T-cell (primary cell): ENCODE data around the gene ABI3. TPM values are rescaled to one million over a fixed set of nuclear protein-coding genes. Genes with fewer than 3 reads are reported as not detected.

ENCODE experiments used
- ATAC-seq, 4 experiments: fragments of 200-7000 bp in 3 of 4; fragments of 150-1000 bp in 1 of 4; cut with Tn5 transposase; replicated peaks in 1 of 4; 1 replicate in 3 of 4; 2 replicates in 1 of 4; pipeline ENCODE4 v1.10.0; 2021; ENCODE audit warnings: moderate library complexity in 3 of 4, mild to moderate bottlenecking in 2 of 4, moderate number of reproducible peaks in 1 of 4
- CTCF ChIA-PET, 2 donors: fragments of 300-600 bp; sonication (Branson Sonifier 250); formaldehyde crosslinking; loops; one replicate each; lab custom pipeline; 2022; ENCODE audit warnings: antibody characterized with exemption in 2 of 2; lab: Charles Lee
- POLR2A ChIA-PET, 2 donors: fragments of 300-600 bp; sonication (Branson Sonifier 250); formaldehyde crosslinking; loops; one replicate each; lab custom pipeline; 2022; ENCODE audit warnings: antibody characterized with exemption in 2 of 2; lab: Charles Lee
- DNase-seq, 35 experiments: peaks; one replicate each; pipeline versions ENCODE4 v3.0.0 to v3.0.0-alpha.2; 2013 to 2023
- H3K27ac ChIP-seq: one replicate; pipeline ENCODE4 v1.5.1; 2013; ENCODE audit warnings: low read length
- H3K27me3 ChIP-seq, 2 experiments: replicated peaks in 1 of 2; 1 replicate in 1 of 2; 2 replicates in 1 of 2; pipeline versions ENCODE4 v1.6.1 to v1.7.0; 2013; ENCODE audit warnings: low read length in 1 of 2, mixed read lengths in 1 of 2; ENCODE audit not compliant: control insufficient read depth in 2 of 2, insufficient read depth in 2 of 2; ENCODE audit errors: extremely low read depth in 1 of 2
- H3K36me3 ChIP-seq, 2 donors: 1 replicate in 1 of 2; 2 replicates in 1 of 2; pipeline versions ENCODE4 v1.6.1 to v1.7.0; 2013; ENCODE audit warnings: low read length in 1 of 2; ENCODE audit not compliant: control insufficient read depth in 2 of 2, insufficient read depth in 1 of 2; ENCODE audit errors: extremely low read depth in 1 of 2
- H3K4me1 ChIP-seq, 2 experiments: 1 replicate in 1 of 2; 2 replicates in 1 of 2; pipeline versions ENCODE4 v1.6.1 to v1.7.0; 2013; ENCODE audit warnings: low read length in 2 of 2, mixed read lengths in 1 of 2; ENCODE audit not compliant: insufficient read depth in 2 of 2, control insufficient read depth in 1 of 2; ENCODE audit errors: extremely low read depth in 1 of 2
- H3K4me3 ChIP-seq, 2 donors: 1 replicate in 1 of 2; 2 replicates in 1 of 2; pipeline versions ENCODE4 v1.5.1 to v1.7.0; 2013; ENCODE audit warnings: mild to moderate bottlenecking in 2 of 2, low read length in 1 of 2, moderate library complexity in 1 of 2; ENCODE audit not compliant: control insufficient read depth in 1 of 2; ENCODE audit errors: extremely low read depth in 1 of 2
- H3K9me3 ChIP-seq: 2 replicates; pipeline ENCODE4 v1.7.0; 2013
- H3K27ac Mint-ChIP-seq, 2 donors: one replicate each; pipeline ENCODE4 v1.8.0; 2020 to 2021; ENCODE audit warnings: mild to moderate bottlenecking in 2 of 2, mixed read lengths in 2 of 2
- H3K27me3 Mint-ChIP-seq, 2 donors: one replicate each; pipeline ENCODE4 v1.8.0; 2021 to 2022; ENCODE audit warnings: mixed read lengths in 2 of 2
- H3K36me3 Mint-ChIP-seq: one replicate; pipeline ENCODE4 v1.8.0; 2021; ENCODE audit warnings: mixed read lengths
- H3K4me1 Mint-ChIP-seq, 3 donors: one replicate each; pipeline ENCODE4 v1.8.0; 2020 to 2022; ENCODE audit warnings: mixed read lengths in 3 of 3, mild to moderate bottlenecking in 1 of 3
- H3K4me3 Mint-ChIP-seq, 3 donors: one replicate each; pipeline ENCODE4 v1.8.0; 2020 to 2022; ENCODE audit warnings: mild to moderate bottlenecking in 3 of 3, mixed read lengths in 3 of 3, moderate library complexity in 3 of 3
- H3K9me3 Mint-ChIP-seq, 3 donors: one replicate each; pipeline ENCODE4 v1.8.0; 2020 to 2022; ENCODE audit warnings: mixed read lengths in 3 of 3
- WGBS: methylation state at CpG from one replicate; pipeline ENCODE4 v1.1.5; 2013; ENCODE audit warnings: missing lambda C conversion rate; ENCODE audit not compliant: insufficient coverage; 5-methylcytosine and 5-hydroxymethylcytosine counted together
- total RNA-seq, 35 experiments: library from RNA in 6 of 35; stranded (reverse) in 6 of 35; fragments of 120-200 nt in 1 of 35; gene quantifications; one replicate each; pipeline versions ENCODE4 v1.2.1 to v1.2.4 and lab custom pipeline; 2013 to 2026

Gene ABI3
- total RNA-seq, 5 donors from 2014 or later (not counting 1 experiment from before 2014, with no cell fraction given), result 10.4 to 21.7 (median 18.3) TPM

DNA sequence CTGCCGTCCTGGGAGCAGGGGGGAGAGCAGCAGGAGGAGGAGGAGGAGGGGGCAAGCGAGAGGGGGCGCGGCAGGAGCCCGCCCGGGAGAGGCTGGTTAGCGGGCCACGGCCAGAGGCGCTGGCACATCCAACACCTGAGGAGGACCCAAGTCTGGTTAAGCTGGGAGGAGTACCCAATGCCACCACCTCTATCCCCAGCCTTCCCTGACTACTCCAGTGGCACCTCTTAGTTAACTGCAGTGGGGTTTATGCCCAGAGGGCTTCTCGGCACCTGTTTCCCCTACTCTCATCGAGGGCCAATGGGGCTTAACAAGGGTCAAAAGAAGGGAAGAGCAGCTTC, 14.5 kb downstream of the ABI3 start:
- H3K36me3 Mint-ChIP-seq, result peaks cover 13% of the 10 kb centered on the region
- H3K9me3 Mint-ChIP-seq, result no peaks in the 10 kb centered on the region
- H3K27ac Mint-ChIP-seq, result no peak overlapping the region
- Histone ChIP-seq H3K27ac (no peak overlapping the region), H3K4me3 (peak overlapping the region; percentile 44 to 70), H3K4me1 (peaks cover 9 to 65% of the 10 kb centered on the region in 2 experiments), H3K36me3 (peaks cover 0 to 24% of the 10 kb centered on the region in 2 donors), H3K9me3 (no peaks in the 10 kb centered on the region), H3K27me3 (peaks cover 0 to 28% of the 10 kb centered on the region in 2 experiments)
- peak overlapping the region; percentile 62 to 82 (median 76) for H3K4me3 Mint-ChIP-seq
- WGBS, result 0% methylated on average over 1 of the region's 11 CpGs
- ChIA-PET CTCF (interaction anchor here in 1 of 2 donors (0.7 to 1.7 kb wide), 2 partner anchors 16 to 1991 kb away, joined by 3 to 5 read pairs; no protein-coding TSS in a partner anchor), POLR2A (no interaction called here)
- peaks cover 0 to 14% of the 10 kb centered on the region in 2 donors for H3K27me3 Mint-ChIP-seq
- no peak for DNase-seq
- peaks cover 31 to 44% (median 32%) of the 10 kb centered on the region in 3 donors for H3K4me1 Mint-ChIP-seq
- no peak for ATAC-seq

DNA sequence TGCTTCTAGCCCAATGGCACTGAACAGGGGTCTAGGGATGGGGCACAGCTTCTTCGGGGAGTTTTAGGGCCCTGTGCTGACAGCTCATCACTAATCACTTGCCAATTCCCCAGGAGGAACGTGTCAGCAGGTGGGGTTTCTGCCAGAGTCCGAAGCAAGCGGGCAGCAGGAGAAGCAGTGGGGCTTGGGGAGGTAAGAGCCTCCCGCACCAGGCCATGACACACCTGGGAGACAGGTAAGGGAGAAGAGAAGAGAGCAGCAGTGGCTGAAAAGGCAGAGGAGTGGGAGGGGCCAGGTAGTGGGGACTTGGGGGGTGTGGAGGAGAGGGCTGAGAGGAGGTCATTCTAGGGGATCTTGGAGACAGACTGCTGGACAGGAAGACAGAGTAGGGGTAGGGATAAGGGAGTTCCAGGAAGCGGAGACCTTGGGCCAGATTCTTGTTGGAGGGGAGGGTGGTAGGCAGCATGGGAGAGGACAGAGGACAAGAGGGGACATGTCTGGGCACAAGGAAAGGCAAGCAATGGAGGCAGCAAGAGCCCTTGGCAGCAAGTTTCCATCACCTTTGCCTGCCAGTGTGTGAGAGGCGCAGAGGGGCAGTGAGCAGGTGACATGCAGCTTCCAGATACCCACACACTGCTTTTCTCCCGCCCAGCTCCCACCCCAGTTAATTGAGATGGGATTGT, 15.2 kb downstream of the ABI3 start:
- no peaks in the 10 kb centered on the region for H3K9me3 ChIP-seq
- WGBS, result 95% methylated on average over 4 of the region's 8 CpGs
- Mint-ChIP-seq H3K27me3 (peaks cover 0 to 14% of the 10 kb centered on the region in 2 donors), H3K27ac (peak overlapping the region in 1 of 2 donors; percentile 17), H3K4me3 (peak overlapping the region; percentile 9 to 34 (median 31)), H3K36me3 (peaks cover 13% of the 10 kb centered on the region), H3K9me3 (no peaks in the 10 kb centered on the region), H3K4me1 (peaks cover 29 to 41% (median 31%) of the 10 kb centered on the region in 3 donors)
- peaks cover 6 to 64% of the 10 kb centered on the region in 2 experiments for H3K4me1 ChIP-seq
- ChIA-PET CTCF (interaction anchor here (0.7 to 2.3 kb wide), 4 partner anchors 15 to 221 kb away, joined by 3 to 11 read pairs (median 6); no protein-coding TSS in a partner anchor), POLR2A (no interaction called here)
- H3K36me3 ChIP-seq, result peaks cover 0 to 18% of the 10 kb centered on the region in 2 donors
- H3K27ac ChIP-seq, result no peak overlapping the region
- ATAC-seq (no peak), DNase-seq (no peak)
- H3K4me3 ChIP-seq, result no peak overlapping the region
- H3K27me3 ChIP-seq, result peaks cover 0 to 33% of the 10 kb centered on the region in 2 experiments

DNA sequence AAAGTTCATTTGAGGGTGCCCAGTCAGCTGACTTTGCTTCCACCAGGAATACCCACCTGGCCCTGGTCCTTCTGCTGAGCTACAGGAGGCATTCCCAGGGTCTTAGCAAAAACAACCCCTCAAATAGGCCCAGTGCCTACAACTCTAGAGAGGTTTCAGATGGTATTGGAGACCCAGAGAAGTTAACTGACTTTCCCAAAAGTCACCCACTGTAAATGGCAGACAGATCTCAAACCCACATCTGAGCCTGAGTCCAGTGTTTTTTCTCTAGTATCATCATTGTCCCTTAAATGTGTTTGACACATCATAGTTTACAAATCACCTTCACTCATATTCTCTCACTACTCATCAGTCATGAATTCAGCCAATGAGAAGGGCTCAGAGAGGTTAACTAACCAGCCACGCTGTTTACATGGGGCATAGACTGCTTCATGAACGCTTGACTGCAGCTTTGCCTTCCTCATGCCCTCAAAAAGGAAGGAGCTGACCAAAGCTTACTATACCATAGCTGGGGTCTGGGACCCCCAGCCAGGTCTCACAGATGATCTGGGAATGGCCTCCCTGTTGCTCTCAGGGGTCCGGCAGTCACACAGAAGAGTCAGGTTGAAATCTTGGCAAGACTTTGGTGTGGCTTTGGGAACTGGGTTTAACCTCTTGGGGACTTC, 16.4 kb downstream of the ABI3 start:
- ChIA-PET CTCF (interaction anchor here (0.8 to 3.0 kb wide), 10 partner anchors 12 to 47 kb away, joined by 3 to 21 read pairs (median 6); no protein-coding TSS in a partner anchor), POLR2A (no interaction called here)
- DNase-seq (no peak), ATAC-seq (no peak)
- Histone ChIP-seq H3K36me3 (peaks cover 0 to 13% of the 10 kb centered on the region in 2 donors), H3K4me3 (no peak overlapping the region), H3K9me3 (no peaks in the 10 kb centered on the region), H3K27ac (no peak overlapping the region), H3K27me3 (peaks cover 0 to 43% of the 10 kb centered on the region in 2 experiments), H3K4me1 (peaks cover 6 to 66% of the 10 kb centered on the region in 2 experiments)
- Mint-ChIP-seq H3K4me3 (no peak overlapping the region), H3K9me3 (no peaks in the 10 kb centered on the region), H3K27ac (no peak overlapping the region), H3K27me3 (peaks cover 0 to 21% of the 10 kb centered on the region in 2 donors), H3K4me1 (peaks cover 33 to 43% (median 37%) of the 10 kb centered on the region in 3 donors), H3K36me3 (peaks cover 11% of the 10 kb centered on the region)
- 68% methylated on average over 2 of the region's 3 CpGs for WGBS

DNA sequence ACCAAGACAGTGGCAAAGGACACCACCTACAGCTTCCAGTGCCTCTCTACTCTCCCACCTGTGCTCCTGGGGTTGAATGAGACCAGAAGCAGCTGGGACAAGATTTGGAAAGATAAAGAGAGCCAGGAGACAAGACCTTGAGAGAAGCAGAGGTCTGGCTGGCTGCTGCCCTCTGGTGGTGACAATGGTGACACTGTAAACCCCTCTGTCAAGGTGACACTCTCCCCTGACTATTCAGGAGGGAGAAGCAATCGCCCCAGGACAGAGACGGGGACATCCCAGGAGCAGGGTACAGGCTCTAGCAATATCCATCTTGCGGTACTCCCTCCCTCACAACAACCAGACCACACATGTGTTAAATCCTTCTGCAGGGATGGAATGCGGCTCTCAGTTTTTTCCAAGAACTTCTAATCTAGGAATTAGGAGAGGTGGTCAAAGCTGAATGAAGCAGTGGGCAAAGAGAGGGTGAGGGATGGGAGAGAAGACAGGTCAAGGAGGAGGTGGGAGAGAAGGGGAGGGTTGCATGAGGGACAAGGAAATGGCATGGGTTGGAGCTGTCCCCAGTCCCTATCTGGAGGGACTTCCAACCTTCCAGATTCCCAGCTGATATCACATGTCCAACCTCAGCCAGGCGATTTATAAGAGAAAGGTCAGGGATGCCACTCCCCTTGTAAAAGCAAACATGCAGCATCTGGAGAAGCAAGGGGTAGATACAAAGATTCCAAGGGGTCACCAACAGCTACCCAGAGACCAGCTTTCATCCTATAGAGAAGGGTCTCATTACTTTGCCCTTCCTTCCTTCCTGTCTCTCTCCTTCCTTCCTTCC, 17.1 kb downstream of the ABI3 start:
- ATAC-seq (peak; percentile 31 to 36 (median 32)), DNase-seq (peak; percentile 38 to 89 (median 72))
- peaks cover 0 to 22% of the 10 kb centered on the region in 2 donors for H3K27me3 Mint-ChIP-seq
- WGBS, result 33% methylated on average over 3 of the region's 5 CpGs
- no peak overlapping the region for H3K4me3 Mint-ChIP-seq
- ChIA-PET POLR2A (no interaction called here), CTCF (interaction anchor here (0.7 to 3.0 kb wide), 12 partner anchors 13 to 801 kb away, joined by 3 to 21 read pairs (median 5); no protein-coding TSS in a partner anchor)
- peaks cover 4% of the 10 kb centered on the region for H3K36me3 Mint-ChIP-seq
- peaks cover 0 to 45% of the 10 kb centered on the region in 2 experiments for H3K27me3 ChIP-seq
- H3K27ac ChIP-seq, result no peak overlapping the region
- H3K9me3 Mint-ChIP-seq, result no peaks in the 10 kb centered on the region
- H3K36me3 ChIP-seq, result peaks cover 0 to 5% of the 10 kb centered on the region in 2 donors
- H3K27ac Mint-ChIP-seq, result no peak overlapping the region
- H3K9me3 ChIP-seq, result no peaks in the 10 kb centered on the region
- peaks cover 6 to 58% of the 10 kb centered on the region in 2 experiments for H3K4me1 ChIP-seq
- no peak overlapping the region for H3K4me3 ChIP-seq
- H3K4me1 Mint-ChIP-seq, result peaks cover 30 to 40% (median 37%) of the 10 kb centered on the region in 3 donors

DNA sequence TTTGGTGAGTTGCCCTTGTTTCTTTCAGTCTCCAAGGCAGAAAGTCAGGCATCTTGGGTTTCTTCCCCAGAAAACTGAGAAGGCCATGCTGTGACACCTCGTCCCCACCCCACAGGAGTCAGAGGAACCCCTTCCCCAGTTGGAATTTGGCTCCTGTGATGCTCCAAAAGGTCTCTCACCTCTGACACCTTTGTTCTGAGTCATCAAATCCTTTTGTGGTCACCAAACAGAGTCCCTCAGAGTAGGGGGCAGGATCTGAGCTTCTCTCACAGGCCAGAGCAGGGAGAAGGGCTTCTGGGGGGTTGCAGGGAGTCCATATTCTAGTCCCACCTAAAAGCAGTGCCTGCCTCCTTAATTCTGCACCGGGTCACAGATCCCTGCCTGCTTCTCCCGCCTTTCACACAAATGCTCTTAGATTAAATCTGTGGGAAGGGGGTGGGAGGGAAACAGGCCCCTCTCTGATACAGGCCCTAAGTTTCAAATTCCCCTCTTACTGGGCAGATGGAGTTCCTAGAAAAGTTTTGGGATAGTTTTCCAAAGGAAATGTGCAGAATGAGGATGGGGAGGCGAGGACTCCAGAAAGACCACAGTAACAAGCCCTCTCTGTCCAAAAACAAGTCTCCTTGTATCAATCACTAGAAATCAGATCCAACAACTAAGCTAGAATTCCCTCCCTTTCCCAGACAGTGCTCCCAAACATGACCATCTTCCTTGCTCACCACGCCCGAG, 18.7 kb downstream of the ABI3 start:
- H3K4me3 ChIP-seq, result no peak overlapping the region

More for the DNA sequence above, 18.7 kb downstream of the ABI3 start:
- no peaks in the 10 kb centered on the region for H3K36me3 ChIP-seq
- H3K4me3 Mint-ChIP-seq, result peak overlapping the region; percentile 69 to 85 (median 83)
- no peaks in the 10 kb centered on the region for H3K9me3 Mint-ChIP-seq
- ATAC-seq, result no peak
- CTCF ChIA-PET, result interaction anchor here (0.6 to 3.0 kb wide), 9 partner anchors 26 to 1941 kb away, joined by 3 to 21 read pairs (median 10); no protein-coding TSS in a partner anchor
- 75% methylated on average over 3 of the region's 6 CpGs for WGBS
- no peak overlapping the region for H3K27ac ChIP-seq
- no peak for DNase-seq
- peaks cover 3 to 23% of the 10 kb centered on the region in 2 donors for H3K27me3 Mint-ChIP-seq
- H3K36me3 Mint-ChIP-seq, result no peaks in the 10 kb centered on the region
- H3K4me1 ChIP-seq, result peaks cover 0 to 42% of the 10 kb centered on the region in 2 experiments
- POLR2A ChIA-PET, result interaction anchor here (0.6 to 0.7 kb wide), 3 partner anchors 11 to 559 kb away, joined by 4 to 8 read pairs (median 6); no protein-coding TSS in a partner anchor
- H3K4me1 Mint-ChIP-seq, result peaks cover 18 to 27% (median 27%) of the 10 kb centered on the region in 3 donors
- peaks cover 0 to 39% of the 10 kb centered on the region in 2 experiments for H3K27me3 ChIP-seq
- H3K27ac Mint-ChIP-seq, result no peak overlapping the region
- no peaks in the 10 kb centered on the region for H3K9me3 ChIP-seq
